Type B pancreatic cell (in vitro differentiated cells): Measurements from ENCODE around the gene ETV6. TPM values are rescaled to one million over a fixed set of nuclear protein-coding genes. Genes with fewer than 3 reads are reported as not detected.

Experiments used
- DNase-seq: peaks from one replicate; pipeline ENCODE4 v3.0.0; 2021; ENCODE audit warnings: mixed read lengths; ENCODE audit not compliant: unreplicated experiment; ENCODE audit errors: extremely low spot score
- H3K27ac Mint-ChIP-seq: 2 replicates; pipeline ENCODE4 v1.8.0; 2021; ENCODE audit warnings: mild to moderate bottlenecking, mixed read lengths
- H3K27me3 Mint-ChIP-seq: 2 replicates; pipeline ENCODE4 v1.8.0; 2021; ENCODE audit warnings: mixed read lengths
- H3K36me3 Mint-ChIP-seq: 2 replicates; pipeline ENCODE4 v1.8.0; 2021; ENCODE audit warnings: mixed read lengths
- H3K4me1 Mint-ChIP-seq: one replicate; pipeline ENCODE4 v1.8.0; 2021; ENCODE audit warnings: mixed read lengths; ENCODE audit not compliant: unreplicated experiment
- H3K4me3 Mint-ChIP-seq: 2 replicates; pipeline ENCODE4 v1.8.0; 2021; ENCODE audit warnings: mild to moderate bottlenecking, mixed read lengths
- H3K9me3 Mint-ChIP-seq: 2 replicates; pipeline ENCODE4 v1.8.0; 2021; ENCODE audit warnings: mixed read lengths
- CTCF ChIP-seq: fragments of 200-600 bp; sonication (generic); conservative IDR thresholded peaks from 2 replicates; pipeline ENCODE4 v1.5.0; 2021; ENCODE audit warnings: antibody characterized with exemption, mild to moderate bottlenecking
- total RNA-seq: library from RNA; stranded (reverse); gene quantifications from 2 replicates; pipeline ENCODE4 v1.2.1, GENCODE V29; 2021; ENCODE audit warnings: low replicate concordance

Gene ETV6
- total RNA-seq, 1 donor from 2014 or later = 26.5 TPM

GRCh38 chr12:11697131-11697530 lies 47.7 kb downstream of the ETV6 start:
- H3K4me1 Mint-ChIP-seq = peaks cover 10% of the 10 kb centered on the region
- no peak overlapping the region for H3K27ac Mint-ChIP-seq
- H3K36me3 Mint-ChIP-seq = peaks cover 22% of the 10 kb centered on the region
- no peak for DNase-seq
- H3K4me3 Mint-ChIP-seq = no peak overlapping the region
- H3K9me3 Mint-ChIP-seq = peaks cover 5% of the 10 kb centered on the region
- no peaks in the 10 kb centered on the region for H3K27me3 Mint-ChIP-seq
- no peak for TF ChIP-seq CTCF

GRCh38 chr12:11697670-11698387 lies 48.4 kb downstream of the ETV6 start:
- no peak overlapping the region for H3K4me3 Mint-ChIP-seq
- no peak for TF ChIP-seq CTCF
- peaks cover 10% of the 10 kb centered on the region for H3K4me1 Mint-ChIP-seq
- H3K9me3 Mint-ChIP-seq = peaks cover 5% of the 10 kb centered on the region
- H3K36me3 Mint-ChIP-seq = peaks cover 18% of the 10 kb centered on the region
- H3K27me3 Mint-ChIP-seq = no peaks in the 10 kb centered on the region
- no peak overlapping the region for H3K27ac Mint-ChIP-seq
- DNase-seq = no peak

- Mint-ChIP-seq H3K27ac (no peak overlapping the region), H3K36me3 (peaks cover 23% of the 10 kb centered on the region), H3K9me3 (peaks cover 5% of the 10 kb centered on the region), H3K4me3 (no peak overlapping the region), H3K27me3 (no peaks in the 10 kb centered on the region), H3K4me1 (peaks cover 10% of the 10 kb centered on the region)
- no peak for DNase-seq
- no peak for TF ChIP-seq CTCF
These were observed 49.3 kb downstream of the ETV6 start for GRCh38 chr12:11698729-11699128.

- TF ChIP-seq CTCF = no peak
- Mint-ChIP-seq H3K4me3 (peak overlapping the region; percentile 21), H3K27ac (peak overlapping the region; percentile 54), H3K4me1 (peaks cover 16% of the 10 kb centered on the region), H3K36me3 (peaks cover 25% of the 10 kb centered on the region), H3K9me3 (peaks cover 5% of the 10 kb centered on the region), H3K27me3 (no peaks in the 10 kb centered on the region)
- DNase-seq = no peak
These were observed 52.0 kb downstream of the ETV6 start for GRCh38 chr12:11701433-11701832.

GRCh38 chr12:11702959-11703358 lies 53.5 kb downstream of the ETV6 start:
- H3K4me3 Mint-ChIP-seq = no peak overlapping the region
- H3K4me1 Mint-ChIP-seq = peaks cover 21% of the 10 kb centered on the region
- no peak for DNase-seq

More at GRCh38 chr12:11702959-11703358, 53.5 kb downstream of the ETV6 start:
- H3K27me3 Mint-ChIP-seq = no peaks in the 10 kb centered on the region
- H3K9me3 Mint-ChIP-seq = peaks cover 5% of the 10 kb centered on the region
- no peak for TF ChIP-seq CTCF
- H3K27ac Mint-ChIP-seq = no peak overlapping the region
- peaks cover 21% of the 10 kb centered on the region for H3K36me3 Mint-ChIP-seq
